Cerebellar cortex (tissue), 1 donor: ENCODE data around the gene OR6C70.
"Not testable (repeated sequence)": the region's sequence is repeated elsewhere in the genome, so short reads cannot be mapped to it uniquely, and the experiment has no call there.

ENCODE experiments used
- DNase-seq: peaks from one replicate; pipeline ENCODE4 v3.0.0-alpha.2; 2015; ENCODE audit warnings: low spot score

The OR6C70 gene

DNA sequence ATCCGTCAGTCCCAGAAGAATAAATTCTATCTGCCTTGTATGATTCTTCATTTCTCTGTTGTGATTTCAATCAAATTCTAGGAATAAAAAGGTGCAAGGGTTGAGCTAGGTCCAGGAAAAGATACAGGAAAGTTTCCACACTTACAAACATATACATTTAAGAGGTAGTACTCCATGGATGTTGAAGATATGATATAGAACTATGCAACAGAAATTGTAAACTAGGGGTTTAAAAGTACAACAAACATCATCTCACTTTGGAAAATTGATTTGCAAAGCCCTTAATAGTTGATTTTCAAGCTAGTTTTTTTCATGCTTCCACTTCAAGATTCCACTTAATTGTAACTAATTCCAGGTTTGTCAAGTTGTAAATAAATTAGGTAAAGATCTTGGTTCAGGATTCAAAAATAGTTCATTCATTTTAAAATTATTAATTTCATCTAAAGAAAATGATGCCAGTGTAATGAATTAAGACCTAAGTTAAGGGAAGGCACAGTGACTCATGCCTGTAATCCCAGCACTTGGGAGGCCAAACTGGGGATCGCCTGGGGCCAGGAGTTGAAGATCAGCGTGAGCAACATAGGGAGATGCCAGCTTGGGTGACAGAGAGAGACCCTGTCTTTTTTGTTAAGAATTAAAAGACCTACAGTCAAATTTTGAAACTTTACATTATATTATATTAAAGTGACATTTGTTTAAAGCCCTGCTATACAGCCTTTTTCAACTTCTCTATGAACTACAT, at the start of gene OR6C70:
Gene OR6C70, minus strand, starts transcription at position 51 of the 742 bp plus-strand sequence. Its CDS starts 0 bp downstream, at position 51.
- no peak for DNase-seq

DNA sequence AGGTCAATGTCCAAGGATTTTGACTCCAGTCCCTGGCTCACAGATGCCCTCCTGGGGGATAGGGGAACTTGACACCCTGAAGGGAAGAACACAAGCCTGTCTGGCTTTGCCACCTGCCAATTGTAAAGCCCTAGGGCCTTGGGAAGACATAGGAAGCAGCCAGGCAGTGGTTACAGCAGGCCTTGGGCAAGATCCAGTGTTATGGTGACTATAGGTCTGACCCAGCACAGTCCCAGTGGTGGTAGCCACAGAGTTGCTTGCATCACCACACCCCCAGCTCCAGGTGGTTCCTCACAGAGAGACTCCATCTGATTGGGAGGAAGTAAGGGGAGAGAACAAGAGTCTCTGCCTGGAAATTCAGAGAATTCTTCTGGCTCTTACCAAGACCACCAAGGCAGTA, 46.5 kb upstream of the OR6C70 start:
- DNase-seq = no peak

DNA sequence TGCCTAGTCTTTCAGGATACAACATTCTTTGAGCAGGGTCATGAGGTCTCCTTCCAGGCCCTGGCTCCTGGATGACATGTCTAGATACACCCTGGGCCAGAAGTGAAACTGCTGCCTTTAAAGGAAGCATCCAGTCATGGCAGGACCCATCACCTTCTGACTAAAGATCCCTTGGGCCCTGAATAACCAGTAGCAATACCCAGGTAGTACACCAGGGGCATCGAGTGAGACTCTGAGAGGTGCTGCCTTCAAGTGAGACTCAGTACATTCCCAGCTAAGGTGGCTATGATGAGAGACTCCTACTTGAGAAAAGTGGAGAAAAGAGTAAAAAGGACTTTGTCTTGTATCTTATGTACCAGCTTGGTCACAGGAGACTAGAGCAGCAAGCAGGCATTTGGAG, 45.8 kb upstream of the OR6C70 start:
- no peak for DNase-seq

DNA sequence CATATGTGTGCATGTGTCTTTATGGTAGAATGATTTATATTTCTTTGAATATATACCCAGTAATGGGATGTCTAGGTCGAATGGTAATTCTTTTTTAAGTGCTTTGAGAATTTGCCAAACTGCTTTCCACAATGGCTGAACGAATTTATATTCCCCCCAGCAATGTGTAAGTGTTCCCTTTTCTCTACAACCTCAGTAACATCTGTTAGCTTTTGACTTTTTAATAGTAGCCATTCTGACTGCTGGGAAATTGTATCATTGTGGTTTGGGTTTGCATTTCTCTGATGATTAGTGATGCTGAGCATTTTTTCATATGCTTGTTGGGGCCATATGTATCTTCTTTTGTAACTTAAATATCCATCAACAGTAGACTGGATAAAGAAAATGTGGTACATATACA, 31.7 kb upstream of the OR6C70 start:
- DNase-seq = no peak

DNA sequence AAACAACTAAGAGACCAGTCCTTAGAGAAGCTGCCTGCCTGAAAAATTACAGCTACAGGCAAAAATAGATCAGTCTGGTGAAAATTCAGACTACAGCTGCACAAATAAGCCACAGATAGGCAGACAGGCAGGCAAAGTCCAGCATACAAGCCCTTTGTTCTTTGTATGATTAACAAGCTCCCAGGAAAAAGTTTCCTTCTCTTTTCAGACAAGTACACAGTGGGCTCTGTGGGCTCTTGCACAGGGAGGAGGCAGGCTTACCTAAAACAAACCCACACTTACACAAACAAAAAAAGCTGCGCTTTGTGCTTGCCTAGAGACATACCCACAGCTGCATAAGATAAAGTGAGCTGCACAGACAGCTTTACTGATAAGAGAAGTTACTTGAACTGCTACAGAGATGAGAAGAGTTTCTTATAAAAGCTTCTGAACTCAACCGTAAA, 29.9 kb upstream of the OR6C70 start:
- no peak for DNase-seq

DNA sequence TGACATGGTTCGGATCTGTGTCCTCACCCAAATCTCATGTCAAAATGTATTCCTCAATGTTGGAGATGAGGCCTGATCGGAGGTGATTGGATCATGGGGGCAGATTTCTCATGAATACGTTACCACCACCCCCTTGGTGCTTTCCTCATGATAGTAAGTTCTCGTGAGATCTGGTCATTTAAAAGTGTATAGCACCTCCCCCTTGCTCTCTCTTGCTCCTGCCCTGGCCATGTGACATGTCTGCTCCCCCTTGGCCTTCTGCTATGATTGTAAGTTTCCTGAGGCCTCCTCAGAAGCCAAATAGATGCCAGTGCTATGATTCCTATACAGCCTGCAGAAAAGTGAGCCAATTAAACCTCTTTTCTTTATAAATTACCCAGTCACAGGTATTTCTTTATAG, 29.3 kb upstream of the OR6C70 start:
- DNase-seq = no peak

DNA sequence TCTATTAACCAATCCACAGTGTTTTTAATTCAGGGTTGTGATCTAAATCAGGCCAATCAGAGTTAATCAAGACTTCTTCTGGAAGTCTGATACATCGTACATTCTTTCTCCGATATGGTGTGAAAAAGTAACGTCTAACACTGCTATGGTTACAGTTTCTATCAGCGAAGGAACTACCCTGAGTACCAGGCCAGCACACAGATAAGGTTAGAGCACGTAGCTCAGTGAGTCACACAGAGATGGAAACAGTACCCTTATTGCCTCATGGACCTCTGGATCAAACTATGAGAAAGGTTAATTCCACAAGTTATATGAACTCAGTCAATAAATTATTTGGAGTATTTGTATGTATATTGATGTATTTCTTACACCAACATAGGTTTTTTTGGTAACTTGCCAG, 25.6 kb upstream of the OR6C70 start:
- no peak for DNase-seq

DNA sequence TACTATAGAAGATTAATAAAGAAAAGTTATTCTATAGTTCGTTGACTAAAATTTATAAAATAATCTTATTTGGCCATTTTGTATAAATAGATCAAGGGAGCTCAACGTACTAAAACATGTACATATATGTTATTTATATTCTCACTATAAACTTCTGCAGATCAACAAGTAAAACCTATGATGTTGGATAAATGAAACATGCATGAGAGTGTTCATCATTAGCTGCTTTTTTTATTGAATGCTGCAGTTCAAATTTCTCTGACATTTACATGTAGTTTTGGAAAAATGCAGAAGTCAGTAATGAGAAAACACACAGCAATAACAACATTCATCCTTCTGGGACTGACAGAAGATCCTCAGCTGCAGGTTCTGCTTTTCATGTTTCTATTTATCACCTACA, 22.1 kb upstream of the OR6C70 start, which contains the start of gene OR6C68:
Gene OR6C68, plus strand, starts transcription at position 301 of the 400 bp plus-strand sequence. Its CDS starts 0 bp downstream, at position 301.
- DNase-seq = no peak

DNA sequence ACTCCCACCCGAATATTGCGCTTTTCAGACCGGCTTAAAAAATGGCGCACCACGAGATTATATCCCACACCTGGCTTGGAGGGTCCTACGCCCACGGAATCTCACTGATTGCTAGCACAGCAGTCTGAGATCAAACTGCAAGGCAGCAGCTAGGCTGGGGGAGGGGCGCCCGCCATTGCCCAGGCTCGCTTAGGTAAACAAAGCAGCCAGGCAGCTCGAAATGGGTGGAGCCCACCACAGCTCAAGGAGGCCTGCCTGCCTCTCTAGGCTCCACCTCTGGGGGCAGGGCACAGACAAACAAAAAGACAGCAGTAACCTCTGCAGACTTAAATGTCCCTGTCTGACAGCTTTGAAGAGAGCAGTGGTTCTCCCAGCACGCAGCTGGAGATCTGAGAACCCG, 14.3 kb upstream of the OR6C70 start:
- DNase-seq = not testable (repeated sequence)

DNA sequence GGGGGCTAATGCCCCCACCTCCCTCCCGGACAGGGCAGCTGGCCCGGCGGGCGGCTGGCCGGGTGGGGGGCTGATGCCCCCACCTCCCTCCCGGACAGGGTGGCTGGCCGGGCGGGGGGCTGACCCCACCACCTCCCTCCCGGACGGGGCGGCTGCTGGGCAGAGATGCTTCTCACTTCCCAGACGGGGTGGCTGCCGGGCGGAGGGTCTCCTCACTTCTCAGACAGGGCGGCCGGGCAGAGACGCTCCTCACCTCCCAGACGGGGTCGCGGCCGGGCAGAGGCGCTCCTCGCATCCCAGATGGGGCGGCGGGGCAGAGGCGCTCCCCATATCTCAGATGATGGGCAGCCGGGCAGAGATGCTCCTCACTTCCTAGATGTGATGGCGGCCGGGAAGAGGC, 9.2 kb upstream of the OR6C70 start:
- not testable (repeated sequence) for DNase-seq

DNA sequence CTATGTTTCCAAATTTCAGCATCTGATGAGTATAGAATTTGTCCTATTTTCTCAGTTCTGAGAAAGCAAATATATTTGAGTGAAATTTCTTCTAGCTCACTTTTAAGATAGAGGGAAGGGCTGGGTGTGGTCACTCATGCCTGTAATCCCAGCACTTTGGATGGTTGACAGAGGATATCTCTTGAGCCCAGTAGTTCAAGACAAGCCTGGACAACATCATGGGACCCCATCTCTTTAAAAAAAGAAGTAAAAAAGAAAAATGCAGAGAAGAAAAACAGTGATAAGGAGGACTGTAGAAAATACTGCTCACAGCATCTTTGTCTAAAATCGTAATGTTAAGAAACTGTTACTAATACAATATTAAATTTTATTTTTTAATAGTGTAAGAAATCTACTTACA, 2.3 kb upstream of the OR6C70 start:
- no peak for DNase-seq

DNA sequence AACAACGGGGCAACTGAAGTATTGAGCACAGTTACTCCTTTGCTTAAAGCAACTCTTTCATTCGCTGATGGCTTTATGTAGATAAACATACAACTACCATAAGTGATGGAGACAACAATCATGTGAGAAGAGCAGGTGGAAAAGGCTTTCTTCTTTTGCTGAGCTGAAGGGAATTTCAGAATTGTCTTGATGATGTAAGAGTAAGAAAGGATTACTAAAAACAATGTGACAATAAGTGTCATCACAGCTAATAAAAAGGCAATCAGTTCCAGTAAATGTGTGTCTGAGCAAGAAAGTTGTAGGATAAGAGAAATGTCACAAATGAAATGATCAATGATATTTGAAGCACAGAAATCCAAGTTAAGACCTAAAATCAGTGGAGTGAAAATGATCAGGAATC, 647 bp downstream of the OR6C70 start:
- no peak for DNase-seq

DNA sequence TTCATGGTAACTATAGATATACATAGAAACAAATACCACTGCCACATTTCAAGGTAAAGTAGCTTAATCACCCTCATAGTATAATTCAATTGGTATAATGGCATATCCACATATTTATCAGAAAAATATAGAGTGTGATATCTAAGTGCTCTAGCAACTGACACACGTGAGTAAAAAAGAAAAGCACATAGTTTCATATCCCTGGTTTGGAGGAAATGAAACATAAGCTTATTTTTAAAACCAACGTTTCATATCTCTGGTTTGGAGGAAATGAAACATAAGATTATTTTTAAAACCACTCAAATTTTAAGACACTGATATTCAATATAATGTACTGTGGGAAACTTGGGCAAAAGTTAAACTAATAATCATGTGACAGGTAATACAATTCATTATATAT, 2.1 kb downstream of the OR6C70 start:
- no peak for DNase-seq

DNA sequence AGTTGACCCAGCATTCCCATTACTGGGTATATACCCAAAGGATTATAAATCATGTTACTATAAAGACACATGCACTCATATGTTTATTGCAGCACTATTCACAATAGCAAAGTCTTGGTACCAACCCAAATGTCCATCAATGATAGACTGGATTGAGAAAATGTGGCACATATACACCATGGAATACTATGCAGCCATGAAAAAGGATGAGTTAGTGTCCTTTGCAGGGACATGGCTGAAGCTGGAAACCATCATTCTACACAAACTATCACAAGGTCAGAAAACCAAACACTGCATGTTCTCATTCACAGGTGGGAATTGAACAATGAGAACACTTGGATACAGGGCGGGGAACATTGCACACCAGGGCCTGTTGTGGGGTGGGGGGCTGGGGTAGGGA, 5.0 kb downstream of the OR6C70 start:
- DNase-seq = not testable (repeated sequence)

DNA sequence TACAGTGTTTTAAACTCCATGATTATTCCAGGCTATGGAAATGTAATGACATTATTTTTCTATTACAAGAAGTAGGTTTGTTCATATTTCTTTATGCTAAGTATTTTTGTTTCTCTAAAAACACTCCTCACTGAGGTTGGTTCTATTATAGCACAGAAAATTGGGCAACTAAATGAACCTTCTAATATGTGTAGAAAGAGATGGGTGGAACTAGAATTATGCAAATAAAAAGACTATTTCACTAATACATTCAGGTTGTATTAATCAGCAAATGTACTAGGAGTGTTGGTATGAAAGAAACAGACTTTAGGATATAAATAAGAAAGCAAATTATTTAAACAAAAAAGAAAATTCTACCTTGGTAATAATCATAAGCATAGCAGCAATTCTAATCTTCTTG, 21.1 kb downstream of the OR6C70 start:
- DNase-seq = no peak

DNA sequence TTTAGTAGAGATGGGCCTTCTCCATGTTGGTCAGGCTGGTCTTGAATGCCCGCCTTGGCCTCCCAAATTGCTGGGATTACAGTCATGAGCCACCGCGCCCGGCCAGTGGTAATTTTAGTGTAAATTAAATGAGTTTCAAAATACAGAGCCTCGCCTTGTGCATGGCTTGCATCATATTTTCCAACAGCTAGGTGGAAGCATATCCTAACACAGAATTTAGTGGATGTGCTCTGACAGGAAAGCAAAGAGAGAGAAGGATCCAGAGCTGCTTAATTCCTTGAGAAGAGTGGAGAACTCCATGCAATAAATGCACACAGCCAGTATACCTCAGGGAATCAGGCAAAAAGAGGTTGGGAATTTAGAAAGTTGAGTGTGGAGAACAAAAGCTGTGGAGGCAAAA, 23.6 kb downstream of the OR6C70 start:
- DNase-seq = no peak

DNA sequence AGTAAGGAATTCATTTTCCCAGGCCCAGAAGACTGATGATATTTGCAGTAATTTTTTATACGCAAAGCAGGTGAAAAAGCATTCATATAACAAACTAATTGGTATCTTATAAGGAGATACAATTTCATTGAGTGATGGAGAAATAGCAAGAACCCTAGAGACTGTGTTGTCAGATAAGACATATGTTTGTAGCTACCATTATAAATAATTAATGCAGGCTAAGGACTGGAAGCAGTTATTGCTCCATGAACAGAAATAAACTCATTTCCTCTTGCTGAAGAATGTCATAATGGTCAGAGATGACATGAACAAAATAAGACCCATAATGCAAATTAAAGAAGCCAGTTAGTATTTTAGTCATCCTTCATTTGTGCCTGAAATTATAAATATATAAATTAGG, 24.6 kb downstream of the OR6C70 start:
- no peak for DNase-seq

DNA sequence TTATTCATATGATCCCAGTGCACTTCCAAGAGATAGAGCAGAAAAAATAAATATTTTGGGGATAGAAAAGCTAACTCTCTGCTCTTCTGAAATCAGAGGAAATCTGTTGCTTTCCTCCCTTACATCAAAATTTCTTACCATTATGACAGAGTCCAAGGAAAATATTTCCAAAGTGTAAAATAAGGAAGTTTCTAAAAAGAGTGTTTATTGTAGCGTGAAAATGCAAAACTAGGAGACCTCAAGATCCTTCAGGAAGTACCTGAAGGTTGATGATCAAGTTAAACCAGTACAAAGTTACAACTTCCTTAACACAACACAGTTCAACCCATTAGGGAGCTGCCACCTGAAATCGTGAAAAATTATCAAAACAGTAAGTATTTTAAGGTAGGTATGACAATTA, 26.2 kb downstream of the OR6C70 start, which contains the start of gene OR6C2:
Gene OR6C2, plus strand, starts transcription at position 301 of the 400 bp plus-strand sequence. CDS start 8,138 bp downstream, outside the sequence.
- no peak for DNase-seq

DNA sequence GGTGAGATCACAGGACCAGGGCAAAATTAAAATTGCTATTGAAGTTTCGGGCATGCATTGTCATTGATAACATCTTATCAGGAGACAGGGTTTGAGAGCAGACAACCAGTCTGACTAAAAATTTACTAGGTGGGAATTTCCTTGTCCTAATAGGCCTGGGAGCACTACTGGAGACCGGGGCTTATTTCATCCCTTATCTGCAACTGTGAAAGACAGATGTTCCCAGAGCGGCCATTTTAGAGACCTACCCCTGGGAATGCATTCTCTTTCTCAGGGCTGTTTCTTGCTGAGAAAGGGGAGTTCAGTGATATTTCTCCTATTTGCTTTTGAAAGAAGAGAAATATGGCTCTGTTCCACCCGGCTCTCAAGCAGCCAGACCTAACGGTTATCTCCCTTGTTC, 28.7 kb downstream of the OR6C70 start:
- not testable (repeated sequence) for DNase-seq

DNA sequence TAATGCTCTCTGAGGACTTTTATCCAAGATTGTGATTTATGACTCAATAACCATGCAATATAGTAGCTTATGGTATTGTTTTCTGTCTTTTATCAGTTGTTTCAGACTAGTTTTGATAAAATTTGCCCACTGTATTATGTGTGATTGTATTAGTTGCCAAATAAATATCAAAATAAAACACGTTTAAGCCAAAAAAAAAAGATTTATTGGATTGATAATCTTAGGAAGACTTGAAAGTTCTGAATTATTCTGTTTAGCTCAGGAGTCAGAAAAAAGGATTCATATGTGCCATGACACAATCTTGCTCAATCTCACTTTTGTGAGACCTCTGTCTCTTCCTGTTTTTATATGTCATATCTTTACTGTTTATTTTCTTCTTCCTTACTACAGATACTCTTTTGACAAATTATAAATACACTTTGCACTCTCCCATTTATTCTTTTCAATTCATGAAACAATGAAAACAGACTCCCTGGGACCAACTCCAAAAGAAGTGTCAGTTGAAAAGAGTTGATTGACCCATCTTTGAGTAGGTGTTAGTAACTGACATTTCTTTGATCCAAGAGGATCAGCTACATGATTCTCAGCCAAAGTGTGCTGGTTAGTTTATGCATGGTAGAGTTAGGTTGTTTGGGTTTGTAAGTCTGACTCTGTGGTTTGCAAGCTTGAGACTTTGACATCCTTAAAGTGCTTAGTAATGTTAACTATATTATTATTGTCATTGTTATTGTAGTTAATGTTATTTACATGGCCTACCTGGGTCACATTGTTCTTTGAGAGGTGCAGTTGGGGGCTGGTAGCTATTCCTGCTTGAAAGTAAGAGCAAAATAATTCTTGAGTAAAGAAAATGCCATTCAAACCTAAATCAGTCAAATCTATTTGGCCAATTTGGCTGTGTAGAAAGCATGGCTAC, 41.4 kb downstream of the OR6C70 start:
- DNase-seq = no peak

DNA sequence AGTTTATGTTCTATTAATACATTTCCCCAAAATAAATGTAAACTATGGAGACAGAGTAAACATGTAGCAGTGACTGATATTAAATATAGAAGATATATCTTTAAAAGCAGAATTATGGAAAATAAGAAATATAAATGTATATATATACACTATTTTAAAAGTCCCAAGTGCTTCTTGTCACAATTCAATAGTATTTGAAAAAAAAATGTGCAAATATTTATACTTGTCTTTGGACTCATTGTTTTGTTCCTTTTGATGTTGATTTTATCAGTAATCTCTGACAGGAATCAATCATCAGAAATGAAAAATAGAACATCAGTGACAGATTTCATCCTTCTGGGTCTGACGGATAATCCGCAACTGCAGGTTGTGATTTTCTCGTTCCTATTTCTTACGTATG, 44.0 kb downstream of the OR6C70 start, which contains the start of gene OR6C76:
Gene OR6C76, plus strand, starts transcription at position 301 of the 400 bp plus-strand sequence. Its CDS starts 0 bp downstream, at position 301.
- no peak for DNase-seq

DNA sequence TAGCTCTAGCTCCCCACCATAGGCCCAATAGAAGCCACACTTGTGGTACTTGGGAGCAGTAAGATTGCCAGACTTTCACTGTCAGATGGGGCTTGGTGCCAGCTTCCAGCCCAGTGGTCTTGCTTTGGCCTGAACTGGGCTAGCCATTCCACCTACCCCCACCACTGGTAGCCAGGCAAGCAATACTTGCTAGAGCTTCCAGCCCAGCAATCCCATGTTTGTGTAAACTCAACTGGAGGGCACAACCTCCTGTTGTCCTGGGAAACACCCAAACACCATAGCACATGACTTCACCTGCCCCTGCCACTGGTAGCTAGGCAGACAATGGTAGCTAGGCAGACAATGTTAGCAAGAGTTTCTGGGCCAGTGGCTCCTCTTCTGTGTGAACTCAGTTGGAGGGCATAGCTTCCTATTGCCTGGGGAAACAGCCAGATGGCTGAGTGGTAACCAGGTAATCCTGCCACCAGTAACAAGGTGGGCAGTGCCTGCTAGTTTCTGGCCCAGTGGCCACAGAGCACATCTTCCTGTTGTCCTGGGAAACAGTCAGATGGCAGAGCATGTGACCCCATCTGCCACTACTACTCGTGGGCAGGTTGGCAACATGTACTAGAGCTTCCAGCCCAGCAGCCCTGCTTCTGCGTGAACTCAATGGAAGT, 49.5 kb downstream of the OR6C70 start:
- DNase-seq = no peak
